Measurements from ENCODE around the gene FREM1. TPM values are rescaled to one million over a fixed set of nuclear protein-coding genes. Genes with fewer than 3 reads are reported as not detected.
"Not testable (repeated sequence)": the region's sequence is repeated elsewhere in the genome, so short reads cannot be mapped to it uniquely, and the experiment has no call there.

FREM1 gene
- 0.60 TPM in 1 of 2 replicates, not detected in the other for total RNA-seq

- no peak for DNase-seq (ENCODE audit: low read depth)
Observed at GRCh38 chr9:14909961-14910805, at the start of gene FREM1. Gene FREM1 (minus strand): TSS chr9:14910428. CDS start chr9:14868977, 41,451 bp downstream.

GRCh38 chr9:14958989-14959388 lies 48.8 kb upstream of the FREM1 start:
- DNase-seq (ENCODE audit: low read depth), result no peak

- no peak for DNase-seq (ENCODE audit: low read depth)
Observed at GRCh38 chr9:14957109-14957508, 46.9 kb upstream of the FREM1 start.

GRCh38 chr9:14956208-14956607 lies 46.0 kb upstream of the FREM1 start:
- no peak for DNase-seq (ENCODE audit: low read depth)

GRCh38 chr9:14945351-14945750 lies 35.1 kb upstream of the FREM1 start:
- DNase-seq (ENCODE audit: low read depth), result no peak

- no peak for DNase-seq (ENCODE audit: low read depth)
Observed at GRCh38 chr9:14941501-14942405, 31.5 kb upstream of the FREM1 start.

GRCh38 chr9:14939378-14939777 lies 29.1 kb upstream of the FREM1 start:
- DNase-seq (ENCODE audit: low read depth), result no peak

GRCh38 chr9:14937216-14937615 lies 27.0 kb upstream of the FREM1 start:
- DNase-seq (ENCODE audit: low read depth), result no peak

- DNase-seq (ENCODE audit: low read depth), result no peak
Observed at GRCh38 chr9:14936491-14936890, 26.3 kb upstream of the FREM1 start.

- DNase-seq (ENCODE audit: low read depth), result no peak
Observed at GRCh38 chr9:14935964-14936363, 25.7 kb upstream of the FREM1 start.

GRCh38 chr9:14935106-14935751 lies 25.0 kb upstream of the FREM1 start:
- DNase-seq (ENCODE audit: low read depth), result no peak

GRCh38 chr9:14932641-14933040 lies 22.4 kb upstream of the FREM1 start:
- no peak for DNase-seq (ENCODE audit: low read depth)

- DNase-seq (ENCODE audit: low read depth), result no peak
Observed at GRCh38 chr9:14932231-14932630, 22.0 kb upstream of the FREM1 start.

GRCh38 chr9:14926941-14927624 lies 16.9 kb upstream of the FREM1 start:
- DNase-seq (ENCODE audit: low read depth), result no peak

GRCh38 chr9:14924230-14925219 lies 14.3 kb upstream of the FREM1 start:
- DNase-seq (ENCODE audit: low read depth), result peak; percentile 31

GRCh38 chr9:14923701-14924100 lies 13.5 kb upstream of the FREM1 start:
- no peak for DNase-seq (ENCODE audit: low read depth)

GRCh38 chr9:14920805-14921204 lies 10.6 kb upstream of the FREM1 start:
- not testable (repeated sequence) for DNase-seq (ENCODE audit: low read depth)

- no peak for DNase-seq (ENCODE audit: low read depth)
Observed at GRCh38 chr9:14913366-14913765, 3.1 kb upstream of the FREM1 start.

GRCh38 chr9:14912859-14913258 lies 2.6 kb upstream of the FREM1 start:
- DNase-seq (ENCODE audit: low read depth), result no peak

GRCh38 chr9:14911046-14911445 lies 818 bp upstream of the FREM1 start:
- DNase-seq (ENCODE audit: low read depth), result no peak

Data from renal cortical epithelial cell (primary cell).